Measurements from ENCODE around the gene PCSK9.

GRCh38 chr1:55064071-55064581, 24.8 kb downstream of the PCSK9 start:
- peak; percentile 27 for TF ChIP-seq CTCF (IDR thresholded peaks at IDR 0.05; ENCODE audit: insufficient read depth, low read depth, low read length)
- no peak for TF ChIP-seq EZH2 (IDR thresholded peaks at IDR 0.05; ENCODE audit: insufficient read depth, low read length)
